Measurements from ENCODE around the gene LOXL1. TPM values are rescaled to one million over a fixed set of nuclear protein-coding genes. Genes with fewer than 3 reads are reported as not detected.

The LOXL1 gene
- total RNA-seq, 1 donor from 2014 or later, result 280 TPM

DNA sequence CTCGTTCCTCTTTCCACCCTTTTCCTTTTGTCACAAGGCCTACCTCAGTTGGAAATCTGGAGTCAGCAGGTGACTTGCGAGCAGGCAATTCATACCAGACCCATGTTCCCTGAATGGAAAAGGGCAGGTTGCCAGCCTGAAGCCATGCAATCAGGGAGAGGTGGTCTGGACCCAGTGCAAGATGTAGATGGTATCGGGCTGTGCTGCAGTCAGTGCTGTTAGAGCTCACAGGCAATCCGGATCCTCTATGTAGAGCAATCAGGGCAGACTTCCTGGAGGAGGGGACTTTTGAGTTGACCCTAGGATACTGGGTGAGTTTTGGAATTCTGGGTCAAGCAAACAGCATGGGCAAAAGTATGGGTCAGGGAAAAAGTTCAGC, 18.9 kb downstream of the LOXL1 start:
- Histone ChIP-seq H3K27me3 (ENCODE audit: insufficient read depth, low read length) (no peaks in the 10 kb centered on the region), H3K9ac (ENCODE audit: low read length) (no peak overlapping the region), H3K9me3 (ENCODE audit: insufficient read depth, low read depth, low read length) (no peaks in the 10 kb centered on the region), H3K4me1 (ENCODE audit: insufficient read depth, low read length) (peaks cover 31% of the 10 kb centered on the region), H3K79me2 (ENCODE audit: insufficient read depth, low read length) (peaks cover 47% of the 10 kb centered on the region), H3K4me3 (ENCODE audit: insufficient read depth, low read depth, low read length) (no peak overlapping the region), H4K20me1 (ENCODE audit: insufficient read depth, low read length) (peaks cover 3% of the 10 kb centered on the region), H2AFZ (ENCODE audit: low read depth, low read length) (no peak overlapping the region), H3K4me2 (ENCODE audit: low read length) (no peak overlapping the region), H3K36me3 (ENCODE audit: insufficient read depth, low read length) (peaks cover 39% of the 10 kb centered on the region), H3K27ac (ENCODE audit: low read depth, low read length) (peak overlapping the region; percentile 17)
- TF ChIP-seq, protein P1, sequence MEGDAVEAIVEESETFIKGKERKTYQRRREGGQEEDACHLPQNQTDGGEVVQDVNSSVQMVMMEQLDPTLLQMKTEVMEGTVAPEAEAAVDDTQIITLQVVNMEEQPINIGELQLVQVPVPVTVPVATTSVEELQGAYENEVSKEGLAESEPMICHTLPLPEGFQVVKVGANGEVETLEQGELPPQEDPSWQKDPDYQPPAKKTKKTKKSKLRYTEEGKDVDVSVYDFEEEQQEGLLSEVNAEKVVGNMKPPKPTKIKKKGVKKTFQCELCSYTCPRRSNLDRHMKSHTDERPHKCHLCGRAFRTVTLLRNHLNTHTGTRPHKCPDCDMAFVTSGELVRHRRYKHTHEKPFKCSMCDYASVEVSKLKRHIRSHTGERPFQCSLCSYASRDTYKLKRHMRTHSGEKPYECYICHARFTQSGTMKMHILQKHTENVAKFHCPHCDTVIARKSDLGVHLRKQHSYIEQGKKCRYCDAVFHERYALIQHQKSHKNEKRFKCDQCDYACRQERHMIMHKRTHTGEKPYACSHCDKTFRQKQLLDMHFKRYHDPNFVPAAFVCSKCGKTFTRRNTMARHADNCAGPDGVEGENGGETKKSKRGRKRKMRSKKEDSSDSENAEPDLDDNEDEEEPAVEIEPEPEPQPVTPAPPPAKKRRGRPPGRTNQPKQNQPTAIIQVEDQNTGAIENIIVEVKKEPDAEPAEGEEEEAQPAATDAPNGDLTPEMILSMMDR (IDR thresholded peaks at IDR 0.05; ENCODE audit: insufficient read depth, low read depth, low read length), result no peak
- no peak for TF ChIP-seq EZH2 (IDR thresholded peaks at IDR 0.05; ENCODE audit: insufficient read depth, low read length)
- peaks cover 33% of the 10 kb centered on the region for H3K36me3 Mint-ChIP-seq (ENCODE audit: low read depth, unreplicated experiment)
- DNase-seq (ENCODE audit: low read depth) (no peak), FAIRE-seq (no peak)
- H3K27me3 Mint-ChIP-seq (ENCODE audit: low read depth, unreplicated experiment), result no peaks in the 10 kb centered on the region
- peaks cover 58% of the 10 kb centered on the region for H3K4me1 Mint-ChIP-seq (ENCODE audit: low read depth, unreplicated experiment)
- H3K4me3 Mint-ChIP-seq (ENCODE audit: unreplicated experiment), result peak overlapping the region; percentile 54
- peak overlapping the region; percentile 94 for H3K27ac Mint-ChIP-seq (ENCODE audit: unreplicated experiment)
- H3K9me3 Mint-ChIP-seq (ENCODE audit: unreplicated experiment), result peaks cover 2% of the 10 kb centered on the region

DNA sequence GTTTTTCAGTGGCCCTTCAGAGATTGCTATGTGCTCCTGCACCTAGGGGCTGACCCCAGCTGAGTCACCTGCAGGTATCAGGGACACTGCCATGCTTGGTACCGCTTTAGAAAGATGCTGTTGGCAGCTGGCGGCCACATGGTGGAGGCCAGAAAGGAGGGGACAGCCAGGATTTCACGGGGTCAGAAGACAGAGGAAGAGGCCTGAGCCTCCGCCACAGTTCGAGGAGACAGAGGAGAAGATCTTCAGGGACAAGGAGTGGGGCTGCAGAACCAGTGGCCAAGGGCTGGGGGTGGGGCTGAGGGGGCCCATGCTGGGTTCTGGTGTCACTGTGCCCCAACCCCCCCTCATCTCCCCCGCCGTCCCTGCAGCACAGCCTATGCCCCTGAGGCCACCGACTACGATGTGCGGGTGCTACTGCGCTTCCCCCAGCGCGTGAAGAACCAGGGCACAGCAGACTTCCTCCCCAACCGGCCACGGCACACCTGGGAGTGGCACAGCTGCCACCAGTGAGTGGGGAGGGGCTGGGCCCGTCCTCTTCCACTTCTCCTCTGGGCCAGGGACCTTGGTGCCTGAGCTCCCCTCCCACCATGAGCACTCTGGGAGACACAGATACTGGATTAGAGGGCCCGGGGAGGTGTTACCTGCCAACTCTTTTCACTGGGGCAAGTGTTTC, 19.9 kb downstream of the LOXL1 start:
- Mint-ChIP-seq H3K27me3 (ENCODE audit: low read depth, unreplicated experiment) (no peaks in the 10 kb centered on the region), H3K4me1 (ENCODE audit: low read depth, unreplicated experiment) (peaks cover 58% of the 10 kb centered on the region), H3K27ac (ENCODE audit: unreplicated experiment) (peak overlapping the region; percentile 69), H3K9me3 (ENCODE audit: unreplicated experiment) (peaks cover 2% of the 10 kb centered on the region), H3K36me3 (ENCODE audit: low read depth, unreplicated experiment) (peaks cover 34% of the 10 kb centered on the region), H3K4me3 (ENCODE audit: unreplicated experiment) (no peak overlapping the region)
- H4K20me1 ChIP-seq (ENCODE audit: insufficient read depth, low read length), result peaks cover 6% of the 10 kb centered on the region
- H3K27ac ChIP-seq (ENCODE audit: low read depth, low read length), result no peak overlapping the region
- no peak overlapping the region for H3K4me2 ChIP-seq (ENCODE audit: low read length)
- H3K9me3 ChIP-seq (ENCODE audit: insufficient read depth, low read depth, low read length), result no peaks in the 10 kb centered on the region
- TF ChIP-seq, protein P1 (IDR thresholded peaks at IDR 0.05; ENCODE audit: insufficient read depth, low read depth, low read length), result no peak
- no peak for TF ChIP-seq EZH2 (IDR thresholded peaks at IDR 0.05; ENCODE audit: insufficient read depth, low read length)
- H3K4me3 ChIP-seq (ENCODE audit: insufficient read depth, low read depth, low read length), result no peak overlapping the region
- H2AFZ ChIP-seq (ENCODE audit: low read depth, low read length), result no peak overlapping the region
- DNase-seq (ENCODE audit: low read depth) (no peak), FAIRE-seq (no peak)
- H3K4me1 ChIP-seq (ENCODE audit: insufficient read depth, low read length), result peaks cover 30% of the 10 kb centered on the region
- H3K9ac ChIP-seq (ENCODE audit: low read length), result no peak overlapping the region
- H3K79me2 ChIP-seq (ENCODE audit: insufficient read depth, low read length), result peaks cover 39% of the 10 kb centered on the region
- peaks cover 39% of the 10 kb centered on the region for H3K36me3 ChIP-seq (ENCODE audit: insufficient read depth, low read length)
- no peaks in the 10 kb centered on the region for H3K27me3 ChIP-seq (ENCODE audit: insufficient read depth, low read length)

DNA sequence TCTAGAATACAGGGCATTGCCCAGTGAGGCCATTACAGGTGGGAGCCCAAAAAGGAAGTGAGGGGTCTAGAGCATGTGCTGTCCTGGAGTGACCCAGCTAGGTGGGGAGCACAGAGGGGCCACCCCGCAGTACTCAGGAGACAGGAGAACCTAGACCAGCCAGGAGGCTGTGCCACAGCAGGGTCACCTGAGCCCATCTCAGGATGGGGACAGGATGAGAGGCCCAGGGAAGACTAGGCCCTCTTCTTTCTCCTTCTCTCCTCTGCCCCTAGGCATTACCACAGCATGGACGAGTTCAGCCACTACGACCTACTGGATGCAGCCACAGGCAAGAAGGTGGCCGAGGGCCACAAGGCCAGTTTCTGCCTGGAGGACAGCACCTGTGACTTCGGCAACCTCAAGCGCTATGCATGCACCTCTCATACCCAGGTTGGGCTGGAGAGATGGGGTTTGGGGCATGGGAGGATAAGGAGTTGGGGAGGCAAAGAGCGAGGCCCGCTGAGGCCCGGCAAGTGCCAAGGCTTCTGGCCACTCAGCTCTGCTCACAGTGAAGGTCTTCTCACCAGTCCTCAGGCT, 20.6 kb downstream of the LOXL1 start:
- no peaks in the 10 kb centered on the region for H3K9me3 Mint-ChIP-seq (ENCODE audit: unreplicated experiment)
- FAIRE-seq, result no peak

More for the DNA sequence above, 20.6 kb downstream of the LOXL1 start:
- Histone ChIP-seq H3K9ac (ENCODE audit: low read length) (no peak overlapping the region), H3K27me3 (ENCODE audit: insufficient read depth, low read length) (no peaks in the 10 kb centered on the region), H4K20me1 (ENCODE audit: insufficient read depth, low read length) (peaks cover 6% of the 10 kb centered on the region), H3K4me2 (ENCODE audit: low read length) (no peak overlapping the region), H3K4me1 (ENCODE audit: insufficient read depth, low read length) (peaks cover 30% of the 10 kb centered on the region), H3K9me3 (ENCODE audit: insufficient read depth, low read depth, low read length) (no peaks in the 10 kb centered on the region), H3K79me2 (ENCODE audit: insufficient read depth, low read length) (peaks cover 32% of the 10 kb centered on the region), H3K4me3 (ENCODE audit: insufficient read depth, low read depth, low read length) (no peak overlapping the region), H3K27ac (ENCODE audit: low read depth, low read length) (no peak overlapping the region), H3K36me3 (ENCODE audit: insufficient read depth, low read length) (peaks cover 40% of the 10 kb centered on the region), H2AFZ (ENCODE audit: low read depth, low read length) (no peak overlapping the region)
- H3K4me1 Mint-ChIP-seq (ENCODE audit: low read depth, unreplicated experiment), result peaks cover 57% of the 10 kb centered on the region
- H3K4me3 Mint-ChIP-seq (ENCODE audit: unreplicated experiment), result no peak overlapping the region
- no peak for DNase-seq (ENCODE audit: low read depth)
- H3K27me3 Mint-ChIP-seq (ENCODE audit: low read depth, unreplicated experiment), result no peaks in the 10 kb centered on the region
- H3K36me3 Mint-ChIP-seq (ENCODE audit: low read depth, unreplicated experiment), result peaks cover 34% of the 10 kb centered on the region
- no peak for TF ChIP-seq EZH2 (IDR thresholded peaks at IDR 0.05; ENCODE audit: insufficient read depth, low read length)
- TF ChIP-seq, protein P1 (IDR thresholded peaks at IDR 0.05; ENCODE audit: insufficient read depth, low read depth, low read length), result no peak
- peak overlapping the region; percentile 66 for H3K27ac Mint-ChIP-seq (ENCODE audit: unreplicated experiment)

Measured in astrocyte (in vitro differentiated cells and primary cell).